Activated naive CD4-positive, alpha-beta T cell treated with anti-CD3 and anti-CD28 coated beads, Interleukin-2, amount 10 ng/mL, durations not matched to agents 7 days and 5 days (primary cell): ENCODE results near the gene AGAP4.
"Not testable (repeated sequence)": the region's sequence is repeated elsewhere in the genome, so short reads cannot be mapped to it uniquely, and the experiment has no call there.

Experiments used
- CTCF ChIA-PET: fragments of 350-600 bp; sonication (Branson Sonifier 250); formaldehyde crosslinking; loops from one replicate; lab custom pipeline; 2021; ENCODE audit warnings: antibody characterized with exemption; lab: Charles Lee
- DNase-seq: peaks from one replicate; pipeline ENCODE4 v3.0.0-alpha.2; 2020
- H3K27ac Mint-ChIP-seq: one replicate; pipeline ENCODE4 v1.8.0; 2021; ENCODE audit warnings: mild to moderate bottlenecking, moderate library complexity, mixed read lengths
- H3K27me3 Mint-ChIP-seq: one replicate; pipeline ENCODE4 v1.8.0; 2021; ENCODE audit warnings: mild to moderate bottlenecking, mixed read lengths
- H3K36me3 Mint-ChIP-seq: one replicate; pipeline ENCODE4 v1.8.0; 2021; ENCODE audit warnings: mixed read lengths
- H3K4me1 Mint-ChIP-seq: one replicate; pipeline ENCODE4 v1.8.0; 2021; ENCODE audit warnings: mixed read lengths
- H3K4me3 Mint-ChIP-seq: one replicate; pipeline ENCODE4 v1.8.0; 2021; ENCODE audit warnings: mild to moderate bottlenecking, moderate library complexity, mixed read lengths
- H3K9me3 Mint-ChIP-seq: one replicate; pipeline ENCODE4 v1.8.0; 2021; ENCODE audit warnings: mixed read lengths

AGAP4 gene

GRCh38 chr10:45847400-45847799, at the start of gene AGAP4:
TSS of gene AGAP4 (minus strand) at chr10:45847500. CDS start at chr10:45847347, 153 bp downstream.
- CTCF ChIA-PET, H3K27ac Mint-ChIP-seq, H3K4me1 Mint-ChIP-seq, H3K27me3 Mint-ChIP-seq, H3K36me3 Mint-ChIP-seq, H3K4me3 Mint-ChIP-seq, H3K9me3 Mint-ChIP-seq, DNase-seq: not testable (repeated sequence)

- CTCF ChIA-PET, H3K27ac Mint-ChIP-seq, H3K4me1 Mint-ChIP-seq, H3K9me3 Mint-ChIP-seq, H3K36me3 Mint-ChIP-seq, H3K27me3 Mint-ChIP-seq, H3K4me3 Mint-ChIP-seq, DNase-seq: not testable (repeated sequence)
These were observed 43.4 kb upstream of the AGAP4 start for GRCh38 chr10:45890721-45891120.

DNA sequence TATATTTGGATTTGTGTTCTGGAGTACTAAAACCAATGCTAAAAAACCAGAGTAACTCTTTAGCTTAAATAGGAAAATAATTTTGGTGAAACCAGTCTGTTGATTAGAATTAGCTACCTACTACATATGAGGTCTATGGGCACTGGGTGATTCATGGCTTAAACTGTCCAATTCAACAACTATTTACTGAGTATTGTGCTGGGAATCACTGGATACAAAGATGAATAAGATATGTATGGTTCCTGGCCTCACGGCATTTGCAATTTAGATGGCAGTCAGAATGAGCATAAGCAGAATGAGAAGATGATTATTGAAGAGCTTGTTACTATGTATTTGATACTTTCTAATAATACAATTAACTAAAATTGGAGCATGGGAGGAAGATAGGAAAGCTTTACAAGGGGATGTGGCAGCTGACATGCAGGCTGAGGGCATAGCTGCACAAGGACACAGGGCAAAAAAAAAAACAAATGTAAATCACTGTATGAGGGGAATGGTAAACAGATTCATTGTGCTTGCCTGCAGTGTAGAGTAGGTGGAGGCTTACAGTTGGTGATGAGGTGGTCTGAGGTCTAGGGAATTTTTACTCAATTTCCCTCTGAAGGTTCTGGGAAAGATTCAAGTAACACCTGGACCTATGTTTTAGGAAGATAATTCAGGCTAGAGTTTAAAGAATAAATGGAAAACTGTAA, 42.4 kb upstream of the AGAP4 start:
- H3K9me3 Mint-ChIP-seq, CTCF ChIA-PET, H3K36me3 Mint-ChIP-seq, H3K27me3 Mint-ChIP-seq, H3K4me1 Mint-ChIP-seq, DNase-seq, H3K27ac Mint-ChIP-seq, H3K4me3 Mint-ChIP-seq: not testable (repeated sequence)

DNA sequence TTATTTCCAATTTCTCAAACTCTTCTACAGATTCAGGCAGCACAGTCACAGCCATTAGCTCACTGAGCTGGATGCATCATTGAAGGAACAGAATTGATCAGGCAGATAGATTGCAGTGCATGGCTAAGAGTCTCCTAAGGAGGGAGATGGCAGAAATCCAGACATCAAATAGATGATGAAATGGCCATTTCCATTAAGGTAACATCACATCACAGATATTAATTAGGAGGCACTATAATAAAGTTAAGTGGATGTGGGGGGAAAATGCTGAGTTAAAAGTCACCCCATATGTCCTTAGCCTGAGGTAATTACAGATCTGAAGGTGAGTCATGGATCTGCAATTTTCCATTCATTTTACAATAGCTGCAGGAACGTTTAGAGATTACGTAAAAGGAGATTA, 35.6 kb upstream of the AGAP4 start:
- DNase-seq, CTCF ChIA-PET, H3K27me3 Mint-ChIP-seq, H3K27ac Mint-ChIP-seq, H3K9me3 Mint-ChIP-seq, H3K4me3 Mint-ChIP-seq, H3K36me3 Mint-ChIP-seq, H3K4me1 Mint-ChIP-seq: not testable (repeated sequence)

DNA sequence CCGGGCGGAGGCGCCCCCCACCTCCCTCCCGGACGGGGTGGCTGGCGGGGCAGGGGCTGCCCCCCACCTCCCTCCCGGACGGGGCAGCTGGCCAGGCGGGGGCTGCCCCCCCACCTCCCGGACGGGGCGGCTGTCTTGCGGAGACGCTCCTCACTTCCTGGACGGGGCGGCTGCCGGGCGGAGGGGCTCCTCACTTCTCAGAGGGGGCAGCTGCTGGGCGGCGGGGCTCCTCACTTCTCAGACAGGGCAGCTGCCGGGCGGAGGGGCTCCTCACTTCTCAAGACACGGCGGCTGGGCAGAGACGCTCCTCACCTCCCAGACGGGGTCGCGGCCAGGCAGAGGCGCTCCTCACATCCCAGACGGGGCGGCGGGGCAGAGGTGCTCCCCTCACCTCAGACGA, 18.1 kb upstream of the AGAP4 start:
- H3K4me1 Mint-ChIP-seq, DNase-seq, H3K27ac Mint-ChIP-seq, H3K4me3 Mint-ChIP-seq, H3K36me3 Mint-ChIP-seq, H3K9me3 Mint-ChIP-seq, CTCF ChIA-PET, H3K27me3 Mint-ChIP-seq: not testable (repeated sequence)

GRCh38 chr10:45864264-45864663, 17.0 kb upstream of the AGAP4 start:
- H3K4me3 Mint-ChIP-seq, H3K4me1 Mint-ChIP-seq, CTCF ChIA-PET, H3K9me3 Mint-ChIP-seq, DNase-seq, H3K27me3 Mint-ChIP-seq, H3K27ac Mint-ChIP-seq, H3K36me3 Mint-ChIP-seq: not testable (repeated sequence)

DNA sequence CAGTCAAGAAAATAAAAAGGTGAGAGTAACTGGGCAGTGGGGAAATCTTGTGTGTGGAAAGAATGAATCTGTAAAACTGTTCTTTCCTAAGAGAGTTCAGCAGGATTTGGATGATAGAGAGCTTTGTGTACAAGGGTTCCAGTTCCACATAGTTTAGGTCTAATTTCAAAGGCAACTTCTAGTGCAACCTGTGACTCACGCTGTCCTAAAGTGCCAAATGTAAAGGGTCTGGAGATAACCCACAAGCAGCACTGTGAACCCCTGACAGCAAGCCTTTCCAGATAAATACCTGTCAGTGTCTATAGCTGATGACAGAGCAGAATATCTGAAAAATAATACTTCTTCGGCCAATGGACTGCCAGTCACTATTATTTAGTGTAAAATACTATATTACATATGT, 16.3 kb upstream of the AGAP4 start:
- H3K36me3 Mint-ChIP-seq, CTCF ChIA-PET, H3K27ac Mint-ChIP-seq, H3K4me3 Mint-ChIP-seq, H3K4me1 Mint-ChIP-seq, H3K9me3 Mint-ChIP-seq, DNase-seq, H3K27me3 Mint-ChIP-seq: not testable (repeated sequence)

DNA sequence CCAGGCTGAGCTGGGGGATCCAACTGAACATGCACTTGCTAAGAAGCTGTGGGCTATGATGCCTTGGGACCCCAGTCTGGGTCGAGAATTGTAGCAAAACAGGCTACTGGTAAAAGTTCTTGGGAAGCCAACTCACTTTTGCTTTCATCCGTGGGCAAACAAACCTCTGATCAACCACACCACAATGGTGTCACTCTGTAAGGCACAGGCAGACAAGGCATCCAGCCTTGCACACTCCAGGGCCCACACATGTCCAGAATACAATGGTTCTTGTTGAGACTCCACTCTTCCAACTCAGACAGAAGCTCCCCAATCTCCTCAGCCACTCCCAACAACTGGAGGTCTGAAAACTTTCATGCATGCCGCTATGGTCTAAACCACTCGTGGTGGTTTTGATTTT, 10.6 kb upstream of the AGAP4 start:
- H3K27me3 Mint-ChIP-seq, H3K36me3 Mint-ChIP-seq, CTCF ChIA-PET, DNase-seq, H3K4me1 Mint-ChIP-seq, H3K9me3 Mint-ChIP-seq, H3K4me3 Mint-ChIP-seq, H3K27ac Mint-ChIP-seq: not testable (repeated sequence)

DNA sequence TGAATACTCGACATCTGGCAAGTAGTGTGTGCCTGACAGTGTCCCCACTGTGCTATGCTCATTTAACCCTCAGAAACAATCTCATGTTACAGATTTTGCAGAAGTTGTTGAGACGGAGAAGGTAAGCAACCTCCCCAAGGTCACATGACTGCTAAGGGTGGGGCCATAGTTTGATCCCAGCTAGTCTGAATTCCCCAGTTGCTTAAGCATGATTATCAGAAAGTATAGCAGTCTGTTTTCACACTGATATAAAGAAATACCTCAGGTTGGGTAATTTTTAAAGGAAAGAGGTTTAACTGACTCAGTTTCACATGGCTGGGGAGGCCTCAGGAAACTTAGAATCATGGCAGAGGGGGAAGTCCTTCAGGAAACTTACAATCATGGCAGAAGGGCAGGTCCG, 1.2 kb upstream of the AGAP4 start:
- H3K36me3 Mint-ChIP-seq, H3K4me1 Mint-ChIP-seq, H3K27ac Mint-ChIP-seq, H3K4me3 Mint-ChIP-seq, DNase-seq, H3K27me3 Mint-ChIP-seq, H3K9me3 Mint-ChIP-seq, CTCF ChIA-PET: not testable (repeated sequence)

GRCh38 chr10:45822918-45823317, 24.4 kb downstream of the AGAP4 start:
- DNase-seq, H3K27me3 Mint-ChIP-seq, H3K4me1 Mint-ChIP-seq, H3K27ac Mint-ChIP-seq, CTCF ChIA-PET, H3K36me3 Mint-ChIP-seq, H3K4me3 Mint-ChIP-seq, H3K9me3 Mint-ChIP-seq: not testable (repeated sequence)

DNA sequence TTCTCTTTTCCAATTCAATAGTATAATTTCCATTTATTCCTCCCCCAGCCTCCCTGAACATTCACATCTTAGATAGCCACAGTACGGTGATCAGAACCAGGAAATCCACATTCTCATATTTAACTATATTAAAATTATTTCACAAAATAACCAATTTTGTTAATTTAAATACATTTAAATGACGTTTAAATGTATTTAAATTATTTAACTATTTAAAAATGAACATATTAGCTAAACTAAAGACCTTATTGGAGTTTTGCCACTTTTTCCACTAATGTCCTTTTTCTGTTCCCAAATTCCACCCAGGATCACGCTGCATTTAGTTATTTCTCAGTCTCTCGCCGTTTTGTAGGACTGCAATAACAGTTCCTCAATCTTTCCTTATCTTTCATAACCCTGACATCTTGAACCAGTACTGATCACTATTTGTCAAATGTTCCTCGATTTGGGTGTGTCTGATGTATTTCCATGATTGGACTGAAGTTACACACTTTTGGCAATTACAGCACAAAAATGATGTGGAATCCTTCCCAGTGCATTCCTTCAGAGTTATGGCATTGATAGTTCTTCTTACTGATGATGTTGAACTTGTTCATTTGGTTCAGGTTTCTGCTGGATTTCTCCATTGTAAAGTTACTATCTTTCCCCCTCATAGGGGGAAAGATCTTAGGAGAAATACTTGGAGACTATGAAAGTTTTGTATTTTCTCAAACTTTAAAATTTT, 27.0 kb downstream of the AGAP4 start:
- CTCF ChIA-PET, H3K36me3 Mint-ChIP-seq, H3K27me3 Mint-ChIP-seq, H3K27ac Mint-ChIP-seq, H3K9me3 Mint-ChIP-seq, H3K4me3 Mint-ChIP-seq, H3K4me1 Mint-ChIP-seq, DNase-seq: not testable (repeated sequence)

- no peak for DNase-seq
- Mint-ChIP-seq H3K9me3 (no peaks in the 10 kb centered on the region), H3K36me3 (no peaks in the 10 kb centered on the region), H3K27ac (no peak overlapping the region), H3K4me3 (no peak overlapping the region), H3K4me1 (no peaks in the 10 kb centered on the region), H3K27me3 (peaks cover 4% of the 10 kb centered on the region)
- CTCF ChIA-PET: no interaction called here
These were observed 27.7 kb downstream of the AGAP4 start for GRCh38 chr10:45819552-45819951.

DNA sequence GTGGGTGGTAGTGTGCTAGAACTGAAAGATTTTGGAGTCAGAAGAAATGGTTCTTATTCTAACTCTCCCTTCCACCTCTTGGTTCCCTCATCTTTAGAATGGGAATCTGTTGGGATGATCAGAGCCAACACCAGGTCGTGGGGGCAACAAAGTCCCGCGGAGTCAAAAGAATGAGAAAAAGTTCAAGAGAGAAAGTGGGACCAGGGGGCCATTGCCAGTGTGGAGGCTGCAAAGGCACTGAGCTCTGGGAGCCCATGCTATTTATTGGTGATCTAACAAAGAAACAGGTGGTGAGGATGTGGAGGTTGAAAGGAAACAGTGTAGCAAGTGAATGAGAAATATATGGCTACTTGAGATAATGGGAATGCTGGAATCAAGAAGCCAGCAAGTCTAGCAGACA, 29.4 kb downstream of the AGAP4 start:
- CTCF ChIA-PET: no interaction called here
- no peaks in the 10 kb centered on the region for H3K9me3 Mint-ChIP-seq
- no peak for DNase-seq
- H3K27me3 Mint-ChIP-seq: peaks cover 4% of the 10 kb centered on the region
- no peak overlapping the region for H3K4me3 Mint-ChIP-seq
- H3K36me3 Mint-ChIP-seq: no peaks in the 10 kb centered on the region
- H3K27ac Mint-ChIP-seq: no peak overlapping the region
- no peaks in the 10 kb centered on the region for H3K4me1 Mint-ChIP-seq

- no peak overlapping the region for H3K4me3 Mint-ChIP-seq
- H3K36me3 Mint-ChIP-seq: no peaks in the 10 kb centered on the region
- H3K4me1 Mint-ChIP-seq: no peaks in the 10 kb centered on the region
- CTCF ChIA-PET: no interaction called here
- no peak overlapping the region for H3K27ac Mint-ChIP-seq
- H3K27me3 Mint-ChIP-seq: peaks cover 4% of the 10 kb centered on the region
- H3K9me3 Mint-ChIP-seq: no peaks in the 10 kb centered on the region
- no peak for DNase-seq
These were observed 30.0 kb downstream of the AGAP4 start for GRCh38 chr10:45817130-45817859.

GRCh38 chr10:45814146-45814545, 33.2 kb downstream of the AGAP4 start:
- H3K9me3 Mint-ChIP-seq, H3K27ac Mint-ChIP-seq, H3K4me3 Mint-ChIP-seq, H3K27me3 Mint-ChIP-seq, DNase-seq, H3K36me3 Mint-ChIP-seq, H3K4me1 Mint-ChIP-seq: not testable (repeated sequence)
- CTCF ChIA-PET: interaction anchor here (0.7 kb wide), 1 partner anchor 215 kb away, joined by 3 read pairs; no protein-coding TSS in a partner anchor
